Heart left ventricle (tissue), 16 donors: ENCODE data around the gene CCN2. TPM values are rescaled to one million over a fixed set of nuclear protein-coding genes. Genes with fewer than 3 reads are reported as not detected.

ENCODE experiments used
- ATAC-seq, 4 donors: fragments of 200-7000 bp; cut with Tn5 transposase; one replicate each; pipeline ENCODE4 v1.9.1; 2020 to 2022; ENCODE audit warnings: moderate library complexity in 4 of 4, mild to moderate bottlenecking in 3 of 4, moderate number of reproducible peaks in 1 of 4
- DNase-seq, 5 donors: peaks; one replicate each; pipeline ENCODE4 v3.0.0-alpha.2; 2020
- H3K27ac ChIP-seq, 12 donors: fragments of 200-600 bp; sonication (generic) in 4 of 12; one replicate each; pipeline versions ENCODE4 v1.5.0 to v1.8.0; 2016 to 2022; ENCODE audit warnings: mild to moderate bottlenecking in 2 of 12
- H3K27me3 ChIP-seq, 9 donors: fragments of 200-600 bp; sonication (generic) in 2 of 9; one replicate each; pipeline versions ENCODE4 v1.5.1 to v1.8.0; 2016 to 2022; ENCODE audit warnings: mild to moderate bottlenecking in 3 of 9
- H3K36me3 ChIP-seq, 9 donors: fragments of 200-600 bp; sonication (generic) in 2 of 9; one replicate each; pipeline versions ENCODE4 v1.5.0 to v1.8.0; 2018 to 2022; ENCODE audit warnings: mild to moderate bottlenecking in 2 of 9
- H3K4me1 ChIP-seq, 12 donors: fragments of 200-600 bp; sonication (generic) in 4 of 12; one replicate each; pipeline versions ENCODE4 v1.5.0 to v1.8.0; 2016 to 2022; ENCODE audit warnings: mild to moderate bottlenecking in 3 of 12
- H3K4me3 ChIP-seq, 12 donors: fragments of 200-600 bp; sonication (generic) in 4 of 12; one replicate each; pipeline versions ENCODE4 v1.5.0 to v1.8.0; 2017 to 2022; ENCODE audit warnings: mild to moderate bottlenecking in 9 of 12, moderate library complexity in 4 of 12
- H3K9me3 ChIP-seq, 12 donors: fragments of 200-600 bp; sonication (generic) in 4 of 12; one replicate each; pipeline versions ENCODE4 v1.5.0 to v1.8.0; 2016 to 2022; ENCODE audit warnings: mild to moderate bottlenecking in 1 of 12
- CTCF ChIP-seq, 12 donors: fragments of 200-600 bp; sonication (generic) in 4 of 12; IDR thresholded peaks; one replicate each; pipeline versions ENCODE4 v1.5.0 to v1.8.0; 2018 to 2022; ENCODE audit warnings: antibody characterized with exemption in 12 of 12, mild to moderate bottlenecking in 5 of 12
- POLR2A ChIP-seq, 2 donors: fragments of 450-650 bp; IDR thresholded peaks; one replicate each; pipeline ENCODE4 v1.6.1; 2017; ENCODE audit warnings: antibody characterized with exemption in 2 of 2, mild to moderate bottlenecking in 2 of 2, moderate library complexity in 2 of 2
- WGBS, 4 donors: extraction: QIAGEN DNeasy Blood & Tissue Kit in 2 of 4; methylation state at CpG; one replicate each; pipeline versions ENCODE4 v1.1.5 to v1.1.7; 2013 to 2018; 5-methylcytosine and 5-hydroxymethylcytosine counted together
- intact Hi-C, 10 donors: fragments of 100-400 bp; cut with DNase I; formaldehyde crosslinking; loops; one replicate each; pipeline versions ENCODE4 v1.11.1 to v1.14.2; 2022
- polyA plus RNA-seq, 2 donors: library from polyadenylated mRNA; stranded (reverse); fragments of 200-250 nt; gene quantifications; one replicate each; pipeline ENCODE4 v1.2.3, GENCODE V29; 2013
- total RNA-seq, 9 donors: library from RNA; depleted of rRNA in 2 of 9; stranded (reverse); fragments of >200 nt in 2 of 9; fragmentation: NEBNext Ultra II Directional in 3 of 9; extraction: Animal tissue kit (Norgen Biotek cat#: 25700) in 3 of 9; gene quantifications; one replicate each; pipeline versions ENCODE4 v1.1.0 to v1.2.4, GENCODE V29; 2016 to 2023
- donor health status: ischemic (EF 13 %, LVEDD 7.1; RV severe dilation, severe dysfunction).
- donor health status: healthy with polysubstance abuse.
- donor health status: DM: no; HTN: yes; CAD: no.
- donor health status: DM: no; HTN: no; CAD: no.
- donor health status: ischemic (EF 25% LVEDD 6.9; RV normal size, moderate dysfunction).
- donor health status: ischemic (EF 25% LVEDD 5.7; RV mildly dilated, moderate dysfunction).
- donor health status: healthy.
- donor health status: DM: yes; HTN: yes; CAD: no.
- donor health status: ischemic (EF 35%, LVEDD 5.7; RV mildly dilated, moderate dysfunction).
- donor health status: nonischemic (EF 11% LVEDD 7.7; RV severe dilation, severe dysfunction).
- donor health status: DM: yes; HTN: yes; CAD: no.
- donor health status: PGD.
- donor health status: ischemic (EF 29% LVEDD 5.4; RV normal size, mild dysfunction).
- donor health status: nonischemic (EF 23%, LVEDD 6.1; RV moderate dilation, normal function).

CCN2 gene
- total and polyA plus RNA-seq, 11 donors: 7.8 to 90.7 (median 39.0) TPM

- H3K4me3 ChIP-seq: no peak overlapping the region
- WGBS, 4 donors: 83 to 85% (median 84%) methylated on average over 2 of the region's 2 CpGs
- H3K36me3 ChIP-seq: no peaks in the 10 kb centered on the region
- intact Hi-C loops: no loop called here
- ATAC-seq (no peak), DNase-seq (no peak)
- no peaks in the 10 kb centered on the region for H3K27me3 ChIP-seq
- no peak overlapping the region for H3K27ac ChIP-seq
- no peaks in the 10 kb centered on the region for H3K9me3 ChIP-seq
- TF ChIP-seq CTCF (IDR thresholded peaks at IDR 0.05) (no peak), POLR2A (IDR thresholded peaks at IDR 0.05) (no peak)
- H3K4me1 ChIP-seq: peaks cover 0 to 11% (median 0%) of the 10 kb centered on the region in 12 donors
Measured at GRCh38 chr6:131972741-131973140, 21.6 kb upstream of the CCN2 start.

- no peak overlapping the region for H3K27ac ChIP-seq
- H3K4me1 ChIP-seq: no peaks in the 10 kb centered on the region
- DNase-seq (no peak), ATAC-seq (no peak)
- intact Hi-C loops: no loop called here
- no peaks in the 10 kb centered on the region for H3K27me3 ChIP-seq
- 89 to 97% (median 92%) methylated on average over 2 of the region's 2 CpGs for WGBS, 4 donors
- H3K36me3 ChIP-seq: no peaks in the 10 kb centered on the region
- TF ChIP-seq CTCF (IDR thresholded peaks at IDR 0.05): no peak
- TF ChIP-seq POLR2A (IDR thresholded peaks at IDR 0.05): no peak
- H3K4me3 ChIP-seq: no peak overlapping the region
- H3K9me3 ChIP-seq: no peaks in the 10 kb centered on the region
Measured at GRCh38 chr6:131970076-131970859, 19.1 kb upstream of the CCN2 start.

- 90 to 96% (median 90%) methylated on average over 5 of the region's 5 CpGs for WGBS, 4 donors
- no peaks in the 10 kb centered on the region for H3K4me1 ChIP-seq
- intact Hi-C loops: no loop called here
- TF ChIP-seq POLR2A (IDR thresholded peaks at IDR 0.05): no peak
- no peak for TF ChIP-seq CTCF (IDR thresholded peaks at IDR 0.05)
- no peaks in the 10 kb centered on the region for H3K27me3 ChIP-seq
- no peaks in the 10 kb centered on the region for H3K9me3 ChIP-seq
- H3K36me3 ChIP-seq: no peaks in the 10 kb centered on the region
- H3K27ac ChIP-seq: no peak overlapping the region
- DNase-seq (no peak), ATAC-seq (no peak)
- no peak overlapping the region for H3K4me3 ChIP-seq
Measured at GRCh38 chr6:131968656-131969055, 17.5 kb upstream of the CCN2 start.

- H3K27ac ChIP-seq: no peak overlapping the region
- no peaks in the 10 kb centered on the region for H3K27me3 ChIP-seq
- H3K4me1 ChIP-seq: no peaks in the 10 kb centered on the region
- no peak for ATAC-seq
- intact Hi-C loops: no loop called here
- WGBS, 4 donors: 46 to 92% (median 67%) methylated on average over 1 of the region's 1 CpG
- TF ChIP-seq CTCF (IDR thresholded peaks at IDR 0.05): no peak
- no peak for TF ChIP-seq POLR2A (IDR thresholded peaks at IDR 0.05)
- H3K9me3 ChIP-seq: no peaks in the 10 kb centered on the region
- H3K4me3 ChIP-seq: no peak overlapping the region
- no peak for DNase-seq
- no peaks in the 10 kb centered on the region for H3K36me3 ChIP-seq
Measured at GRCh38 chr6:131967948-131968347, 16.8 kb upstream of the CCN2 start.
